GM19023 (cell line): ENCODE measurements around the gene TWSG1.
"Not testable (repeated sequence)": the region's sequence is repeated elsewhere in the genome, so short reads cannot be mapped to it uniquely, and the experiment has no call there.

Source experiments
- ATAC-seq: cut with Tn5 transposase; IDR thresholded peaks from one replicate; pipeline ENCODE4 v1.9.1; 2021; ENCODE audit warnings: mild to moderate bottlenecking, moderate library complexity; ENCODE audit not compliant: unreplicated experiment

Gene TWSG1

GRCh38 chr18:9386879-9387278 is 52.3 kb downstream of the TWSG1 start:
- ATAC-seq, result no peak

GRCh38 chr18:9387891-9388290 is 53.3 kb downstream of the TWSG1 start:
- no peak for ATAC-seq

GRCh38 chr18:9389706-9390105 is 55.1 kb downstream of the TWSG1 start:
- ATAC-seq, result no peak

GRCh38 chr18:9392726-9393125 is 58.2 kb downstream of the TWSG1 start:
- ATAC-seq, result no peak

GRCh38 chr18:9394046-9394445 is 59.5 kb downstream of the TWSG1 start:
- no peak for ATAC-seq

GRCh38 chr18:9400197-9400596 is 65.6 kb downstream of the TWSG1 start:
- ATAC-seq, result no peak

GRCh38 chr18:9401176-9401575 is 66.6 kb downstream of the TWSG1 start:
- no peak for ATAC-seq

GRCh38 chr18:9402358-9403007 is 67.9 kb downstream of the TWSG1 start:
- not testable (repeated sequence) for ATAC-seq

DNA sequence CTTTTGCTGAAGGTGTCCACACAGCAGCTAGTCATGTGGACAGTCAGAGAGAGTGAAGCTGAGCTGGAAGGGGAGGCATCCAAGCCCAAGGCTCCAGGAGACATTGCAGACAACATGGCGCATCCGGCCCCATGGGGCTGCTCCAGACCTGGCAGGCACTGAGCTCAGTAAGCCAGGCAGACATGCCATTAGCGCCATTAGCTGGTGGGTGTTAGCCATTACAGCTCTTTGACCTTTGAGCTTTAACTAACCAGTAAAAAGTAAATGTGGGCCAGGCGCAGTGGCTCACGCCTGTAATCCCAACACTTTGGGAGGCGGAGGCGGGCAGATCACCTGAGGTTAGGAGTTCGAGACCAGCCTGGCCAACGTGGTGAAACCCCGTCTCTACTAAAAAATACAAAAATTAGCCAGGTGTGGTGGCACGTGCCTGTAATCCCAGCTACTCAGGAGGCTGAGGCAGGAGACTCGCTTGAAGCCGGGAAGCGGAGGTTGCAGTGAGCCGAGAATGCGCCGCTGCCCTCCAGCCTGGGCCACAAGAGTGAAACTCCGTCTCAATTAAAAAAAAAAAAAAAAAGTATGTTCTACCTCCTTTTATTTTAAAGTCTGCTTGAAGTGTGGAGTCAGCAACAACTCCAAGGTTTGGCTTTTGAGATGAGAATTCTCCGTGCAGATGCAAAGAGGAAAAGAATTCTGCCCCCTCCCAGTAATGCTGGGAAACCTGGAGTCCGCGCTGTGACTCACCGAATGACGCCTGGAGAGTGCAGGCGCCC is 69.4 kb downstream of the TWSG1 start:
- no peak for ATAC-seq

GRCh38 chr18:9404565-9405060 is 70.0 kb downstream of the TWSG1 start:
- ATAC-seq, result no peak

GRCh38 chr18:9405130-9405529 is 70.6 kb downstream of the TWSG1 start:
- ATAC-seq, result no peak

GRCh38 chr18:9405977-9406376 is 71.4 kb downstream of the TWSG1 start:
- ATAC-seq, result no peak

- ATAC-seq, result no peak
These were observed 75.9 kb downstream of the TWSG1 start for GRCh38 chr18:9410515-9410914.

DNA sequence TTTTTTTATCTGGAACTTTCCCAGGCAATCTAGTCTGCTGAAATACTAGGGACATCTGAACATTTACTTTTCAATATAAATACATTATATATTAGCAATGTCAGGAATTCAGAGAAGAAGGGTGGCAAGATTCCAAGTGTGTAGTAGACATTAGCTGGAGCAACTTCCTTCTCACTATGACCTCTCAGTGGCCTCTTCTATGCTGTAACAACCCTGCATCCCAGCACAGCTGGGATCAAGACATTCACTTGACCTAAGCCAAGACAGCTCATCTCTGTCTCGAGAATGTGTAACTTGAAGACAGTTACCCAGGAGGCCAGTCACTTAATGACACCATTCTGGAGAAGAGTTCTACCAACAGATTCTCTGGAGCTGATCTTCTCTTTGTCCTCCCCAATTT is 79.0 kb downstream of the TWSG1 start:
- ATAC-seq, result no peak

DNA sequence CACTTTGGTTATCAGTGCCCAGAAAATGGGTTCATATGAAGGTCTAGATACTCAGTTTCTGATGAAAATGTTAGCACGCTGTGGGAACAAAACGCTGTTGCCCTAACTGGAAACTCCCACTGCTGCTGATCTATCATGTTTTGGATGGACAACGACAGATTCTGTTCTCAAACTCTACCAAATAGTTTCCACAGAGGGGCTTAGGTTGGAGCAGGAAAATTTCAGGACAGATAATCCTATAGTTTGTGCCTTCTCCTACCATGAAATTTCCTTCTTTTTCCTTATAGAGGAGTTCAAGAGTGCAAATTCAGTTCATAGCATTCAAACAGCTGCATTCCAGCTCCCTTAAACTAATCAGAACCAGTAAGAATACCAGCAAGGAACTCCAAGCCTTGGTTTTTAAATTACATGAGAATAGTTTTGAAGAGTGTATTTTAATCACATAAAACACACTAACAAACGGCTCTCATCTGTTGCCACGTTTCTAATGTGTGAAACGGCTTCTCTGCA is 82.0 kb downstream of the TWSG1 start:
- no peak for ATAC-seq

GRCh38 chr18:9417073-9417851 is 82.7 kb downstream of the TWSG1 start:
- no peak for ATAC-seq

DNA sequence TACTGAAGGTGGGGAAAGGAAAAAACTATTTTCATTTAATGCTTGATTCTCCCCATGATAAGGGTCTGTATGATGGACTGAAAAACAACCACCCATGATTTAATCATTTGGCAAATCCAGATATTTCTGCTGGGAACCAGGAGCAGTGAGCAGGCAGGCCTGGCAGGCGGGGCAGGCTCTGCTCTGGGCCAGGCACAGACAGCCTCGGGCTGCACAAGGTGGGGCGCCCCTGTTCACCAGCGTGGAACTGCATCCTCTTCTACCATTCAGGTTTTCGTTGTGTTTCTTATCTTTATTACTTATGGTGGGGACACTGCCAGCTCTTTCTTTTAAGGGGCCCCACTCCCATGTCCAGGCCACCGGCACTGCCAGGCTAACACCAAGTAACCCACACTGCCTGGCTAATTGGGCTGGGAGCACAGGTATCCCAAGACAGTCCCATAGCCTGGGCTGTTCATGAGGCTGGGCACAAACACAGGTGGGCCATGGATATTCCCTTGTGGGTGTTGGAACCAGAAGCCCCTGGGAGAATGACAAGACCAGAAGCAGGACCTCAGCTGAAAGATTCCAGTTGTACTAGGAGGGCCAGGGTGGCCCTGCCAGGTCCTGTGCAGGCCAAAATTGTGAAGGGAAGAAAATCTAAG is 83.6 kb downstream of the TWSG1 start:
- no peak for ATAC-seq

- ATAC-seq, result no peak
These were observed 85.5 kb downstream of the TWSG1 start for GRCh38 chr18:9419956-9420631.

GRCh38 chr18:9421096-9421900 is 86.7 kb downstream of the TWSG1 start:
- ATAC-seq, result no peak
